ENCODE results near the gene RGS6. TPM values are rescaled to one million over a fixed set of nuclear protein-coding genes. Genes with fewer than 3 reads are reported as not detected.

The RGS6 gene
- total RNA-seq, 2 donors from 2014 or later, result 0.15 to 0.45 TPM

DNA sequence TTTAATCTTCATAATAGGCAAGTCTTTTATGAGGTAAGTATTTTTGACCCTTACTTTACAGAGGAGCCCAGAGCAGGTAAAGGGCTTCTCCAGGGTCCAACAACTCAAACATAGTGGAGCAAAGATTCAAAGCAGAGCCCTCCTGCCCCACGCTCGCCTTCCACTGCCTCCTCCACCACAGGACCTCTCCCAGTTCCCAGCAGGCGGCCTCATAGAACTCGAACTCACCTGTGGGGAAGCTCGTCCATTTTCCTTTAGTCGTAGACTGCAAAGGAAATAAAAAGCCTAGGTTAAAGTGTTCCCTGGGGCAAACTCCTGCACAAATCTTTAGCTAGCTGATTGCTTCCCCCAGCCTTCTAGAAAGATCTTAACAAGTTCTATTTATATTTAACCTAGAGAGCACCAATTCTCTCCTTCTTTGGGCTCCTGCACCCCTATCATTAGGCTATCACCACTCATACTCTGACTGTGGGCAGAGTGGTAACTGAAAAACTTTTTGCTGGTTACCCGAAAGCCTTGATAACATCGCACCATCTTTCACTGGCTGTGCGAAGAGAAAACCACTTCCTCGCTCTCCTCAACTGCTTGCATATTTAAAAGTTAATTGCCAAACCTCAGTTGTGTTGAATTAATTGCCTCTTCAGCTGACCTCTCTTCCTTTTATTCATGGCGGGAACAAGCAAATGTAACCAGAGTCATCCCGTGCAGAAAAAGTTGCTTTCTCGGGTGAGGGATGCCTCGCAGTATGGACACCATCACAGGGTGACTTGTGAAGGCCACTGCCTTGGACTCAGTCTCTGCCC is 662.1 kb downstream of the RGS6 start:
- no peak overlapping the region for H3K27ac ChIP-seq
- no peak for DNase-seq
- H3K9me3 ChIP-seq, result no peaks in the 10 kb centered on the region
- H3K9ac ChIP-seq (ENCODE audit: low read depth in 2 of 2, low read length in 2 of 2), result no peak overlapping the region
- no peak overlapping the region for H3K4me3 ChIP-seq
- TF ChIP-seq, protein P1, sequence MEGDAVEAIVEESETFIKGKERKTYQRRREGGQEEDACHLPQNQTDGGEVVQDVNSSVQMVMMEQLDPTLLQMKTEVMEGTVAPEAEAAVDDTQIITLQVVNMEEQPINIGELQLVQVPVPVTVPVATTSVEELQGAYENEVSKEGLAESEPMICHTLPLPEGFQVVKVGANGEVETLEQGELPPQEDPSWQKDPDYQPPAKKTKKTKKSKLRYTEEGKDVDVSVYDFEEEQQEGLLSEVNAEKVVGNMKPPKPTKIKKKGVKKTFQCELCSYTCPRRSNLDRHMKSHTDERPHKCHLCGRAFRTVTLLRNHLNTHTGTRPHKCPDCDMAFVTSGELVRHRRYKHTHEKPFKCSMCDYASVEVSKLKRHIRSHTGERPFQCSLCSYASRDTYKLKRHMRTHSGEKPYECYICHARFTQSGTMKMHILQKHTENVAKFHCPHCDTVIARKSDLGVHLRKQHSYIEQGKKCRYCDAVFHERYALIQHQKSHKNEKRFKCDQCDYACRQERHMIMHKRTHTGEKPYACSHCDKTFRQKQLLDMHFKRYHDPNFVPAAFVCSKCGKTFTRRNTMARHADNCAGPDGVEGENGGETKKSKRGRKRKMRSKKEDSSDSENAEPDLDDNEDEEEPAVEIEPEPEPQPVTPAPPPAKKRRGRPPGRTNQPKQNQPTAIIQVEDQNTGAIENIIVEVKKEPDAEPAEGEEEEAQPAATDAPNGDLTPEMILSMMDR (IDR thresholded peaks at IDR 0.05), result no peak
- no peaks in the 10 kb centered on the region for H3K27me3 ChIP-seq
- intact Hi-C loops (cut with DNase I), result no loop called here
- no peaks in the 10 kb centered on the region for H3K4me1 ChIP-seq
- H3K36me3 ChIP-seq, result no peaks in the 10 kb centered on the region

DNA sequence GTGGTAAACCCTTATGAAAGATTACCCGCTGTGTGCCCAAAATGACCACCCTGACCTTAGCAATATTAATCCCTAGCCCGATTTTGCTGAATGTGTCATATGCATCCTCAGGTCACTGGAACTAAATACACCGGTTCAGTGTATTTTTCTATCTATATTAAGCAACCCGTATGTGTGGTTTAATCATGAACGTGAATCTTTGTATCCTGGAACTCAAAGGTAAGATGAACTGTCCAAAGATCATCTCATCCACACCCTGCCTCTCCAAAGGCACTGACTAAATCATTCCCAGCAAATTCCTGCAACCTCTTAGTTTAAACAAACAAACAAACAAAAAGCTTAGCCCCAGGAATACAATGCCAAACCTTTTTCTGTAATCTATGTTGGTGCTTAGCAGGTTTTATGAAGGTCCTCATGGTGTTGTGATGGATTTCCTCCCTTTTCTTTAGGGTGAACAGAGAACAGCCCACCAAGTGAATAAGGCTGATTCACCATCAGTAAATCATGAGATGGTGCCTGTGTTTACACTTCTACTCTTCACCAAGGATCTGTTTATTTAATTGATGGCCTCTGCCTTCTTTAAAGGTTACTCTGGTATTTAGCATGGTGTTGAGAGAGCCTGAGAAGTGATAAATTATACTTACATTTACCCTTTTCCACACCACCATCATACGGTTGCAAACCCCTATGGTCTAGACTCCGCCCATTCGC is 663.1 kb downstream of the RGS6 start:
- Histone ChIP-seq H3K27me3 (no peaks in the 10 kb centered on the region), H3K9ac (ENCODE audit: low read depth in 2 of 2, low read length in 2 of 2) (no peak overlapping the region), H3K9me3 (no peaks in the 10 kb centered on the region), H3K36me3 (no peaks in the 10 kb centered on the region), H3K4me1 (no peaks in the 10 kb centered on the region), H3K4me3 (no peak overlapping the region), H3K27ac (no peak overlapping the region)
- TF ChIP-seq, protein P1 (IDR thresholded peaks at IDR 0.05), result no peak
- intact Hi-C loops (cut with DNase I), result no loop called here
- DNase-seq, result no peak

DNA sequence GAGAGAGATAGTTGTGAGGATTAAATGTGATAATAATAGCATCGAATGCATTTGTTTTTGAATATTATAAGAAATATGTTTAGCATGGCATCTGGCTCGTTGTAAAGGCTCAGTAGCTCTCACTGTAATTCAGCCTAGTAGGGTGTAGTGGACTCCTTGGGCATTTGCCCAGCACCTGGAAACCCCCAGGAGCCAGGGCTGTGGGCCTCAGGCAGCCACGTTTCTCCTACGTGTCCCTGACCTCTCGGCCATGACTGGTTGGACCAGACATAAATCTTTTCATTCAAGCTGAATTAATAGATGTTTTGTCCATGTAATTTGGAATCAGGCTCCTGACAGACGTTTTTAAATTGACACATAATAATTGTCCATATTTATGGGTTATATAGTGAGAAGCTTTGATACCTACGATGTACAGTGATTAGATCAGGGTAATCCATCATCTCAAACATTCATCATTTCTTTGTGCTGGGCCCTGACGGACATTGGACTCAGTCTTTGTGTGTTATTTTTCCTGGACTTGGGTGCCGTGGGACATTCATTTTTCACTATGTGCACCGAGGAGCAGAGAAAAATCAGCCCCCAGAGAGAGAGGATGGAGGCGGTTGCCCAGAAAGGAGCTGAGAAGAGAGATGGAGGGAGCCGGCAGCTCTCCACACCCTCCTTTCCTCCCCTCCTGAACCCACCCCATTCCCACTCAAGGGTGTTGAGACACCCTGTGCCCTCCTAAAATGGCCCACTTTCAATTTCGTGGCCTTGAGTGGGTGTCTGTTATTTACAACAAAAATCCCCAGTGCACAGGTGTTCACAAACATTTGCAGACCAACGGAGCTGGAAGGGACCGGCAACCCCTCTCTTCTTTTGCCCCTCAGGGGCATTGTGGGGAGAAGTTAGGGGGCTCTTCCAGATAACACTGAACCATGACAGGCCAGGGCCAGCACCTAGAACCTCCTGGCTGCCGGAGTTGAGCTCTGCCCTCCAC is 665.3 kb downstream of the RGS6 start:
- Histone ChIP-seq H3K27ac (no peak overlapping the region), H3K4me1 (no peaks in the 10 kb centered on the region), H3K4me3 (no peak overlapping the region), H3K9me3 (no peaks in the 10 kb centered on the region), H3K9ac (ENCODE audit: low read depth in 2 of 2, low read length in 2 of 2) (no peak overlapping the region), H3K27me3 (no peaks in the 10 kb centered on the region), H3K36me3 (no peaks in the 10 kb centered on the region)
- TF ChIP-seq, protein P1 (IDR thresholded peaks at IDR 0.05), result no peak
- no peak for DNase-seq
- intact Hi-C loops (cut with DNase I), result no loop called here

- H3K9me3 ChIP-seq, result no peaks in the 10 kb centered on the region
- intact Hi-C loops (cut with DNase I), result no loop called here
- TF ChIP-seq, protein P1 (IDR thresholded peaks at IDR 0.05), result no peak
- H3K36me3 ChIP-seq, result no peaks in the 10 kb centered on the region
- no peak for DNase-seq
- no peak overlapping the region for H3K9ac ChIP-seq (ENCODE audit: low read depth in 2 of 2, low read length in 2 of 2)
- no peaks in the 10 kb centered on the region for H3K4me1 ChIP-seq
- no peak overlapping the region for H3K27ac ChIP-seq
- no peaks in the 10 kb centered on the region for H3K27me3 ChIP-seq
- H3K4me3 ChIP-seq, result no peak overlapping the region
Observed at GRCh38 chr14:72598306-72598705, 666.1 kb downstream of the RGS6 start.

Measured in colonic mucosa (tissue), 4 donors.